DOHH2 (cell line): Measurements from ENCODE around the gene LRRC27.

Experiments used
- EZH2phosphoT487 ChIP-seq: fragments of 200-600 bp; sonication (generic); IDR thresholded peaks from 2 replicates; pipeline ENCODE4 v1.6.1; 2017; ENCODE audit warnings: borderline replicate concordance, mild to moderate bottlenecking, antibody characterized with exemption, low read length, moderate library complexity, mixed read lengths
- TF ChIP-seq, protein P1 (sequence below): fragments of 200-600 bp; sonication (generic); IDR thresholded peaks from one replicate; pipeline ENCODE4 v1.5.1; 2014; ENCODE audit warnings: antibody characterized with exemption, mild to moderate bottlenecking, low read depth, low read length; ENCODE audit not compliant: poor library complexity, severe bottlenecking

DNA sequence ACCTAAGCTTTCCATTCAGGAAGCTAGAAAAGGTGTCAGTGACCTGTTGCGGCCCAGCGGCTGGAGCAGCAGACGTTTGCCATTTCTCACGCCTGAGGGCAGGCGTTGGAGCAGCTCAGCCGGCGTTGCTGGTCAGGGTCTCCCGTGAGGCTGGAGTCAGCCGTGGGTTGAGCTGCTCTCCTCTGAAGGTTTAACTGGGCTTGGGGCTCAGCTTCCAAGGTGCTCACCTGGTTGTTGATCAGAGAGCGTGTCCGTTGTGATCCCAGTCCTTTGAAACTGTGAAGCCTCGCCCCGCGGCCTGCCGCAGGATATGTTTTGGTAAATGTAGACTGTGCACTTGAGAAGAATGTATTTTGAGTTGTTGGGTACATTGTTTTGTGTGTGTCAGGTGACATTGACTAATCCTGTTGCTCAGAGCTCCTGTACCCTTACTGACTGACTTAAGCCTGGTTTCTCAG lies 44.4 kb downstream of the LRRC27 start:
- TF ChIP-seq, protein P1, sequence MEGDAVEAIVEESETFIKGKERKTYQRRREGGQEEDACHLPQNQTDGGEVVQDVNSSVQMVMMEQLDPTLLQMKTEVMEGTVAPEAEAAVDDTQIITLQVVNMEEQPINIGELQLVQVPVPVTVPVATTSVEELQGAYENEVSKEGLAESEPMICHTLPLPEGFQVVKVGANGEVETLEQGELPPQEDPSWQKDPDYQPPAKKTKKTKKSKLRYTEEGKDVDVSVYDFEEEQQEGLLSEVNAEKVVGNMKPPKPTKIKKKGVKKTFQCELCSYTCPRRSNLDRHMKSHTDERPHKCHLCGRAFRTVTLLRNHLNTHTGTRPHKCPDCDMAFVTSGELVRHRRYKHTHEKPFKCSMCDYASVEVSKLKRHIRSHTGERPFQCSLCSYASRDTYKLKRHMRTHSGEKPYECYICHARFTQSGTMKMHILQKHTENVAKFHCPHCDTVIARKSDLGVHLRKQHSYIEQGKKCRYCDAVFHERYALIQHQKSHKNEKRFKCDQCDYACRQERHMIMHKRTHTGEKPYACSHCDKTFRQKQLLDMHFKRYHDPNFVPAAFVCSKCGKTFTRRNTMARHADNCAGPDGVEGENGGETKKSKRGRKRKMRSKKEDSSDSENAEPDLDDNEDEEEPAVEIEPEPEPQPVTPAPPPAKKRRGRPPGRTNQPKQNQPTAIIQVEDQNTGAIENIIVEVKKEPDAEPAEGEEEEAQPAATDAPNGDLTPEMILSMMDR: no peak
- TF ChIP-seq EZH2phosphoT487: no peak
